ENCODE results near the gene PHF1.

PHF1 gene

DNA sequence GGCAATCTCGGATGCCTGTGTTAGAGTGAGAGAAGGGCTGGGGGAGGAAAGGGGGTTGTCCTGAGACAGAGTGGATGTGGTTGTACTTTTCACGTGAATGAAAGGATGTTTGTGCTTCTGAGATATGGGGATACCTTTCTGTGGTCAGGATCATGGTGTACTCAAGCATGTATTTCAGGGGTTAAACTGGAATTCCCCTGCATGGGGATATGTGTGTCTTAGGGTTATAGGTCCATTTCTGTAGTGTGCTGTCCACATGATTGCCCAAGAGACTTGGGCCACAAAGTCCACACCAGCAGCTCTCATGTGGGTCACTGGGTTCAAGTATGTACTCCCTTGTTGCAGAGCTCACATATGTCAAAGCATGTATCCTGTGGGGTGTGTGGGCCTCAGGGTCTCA lies 19.5 kb downstream of the PHF1 start:
- H3K4me3 ChIP-seq (ENCODE audit: low read depth, low read length), result no peak overlapping the region
- TF ChIP-seq POLR2A (IDR thresholded peaks at IDR 0.05; ENCODE audit: extremely low read depth, insufficient read length) (no peak), MYC (IDR thresholded peaks at IDR 0.05; ENCODE audit: low read depth, low read length) (no peak)
- TF ChIP-seq, protein P1, sequence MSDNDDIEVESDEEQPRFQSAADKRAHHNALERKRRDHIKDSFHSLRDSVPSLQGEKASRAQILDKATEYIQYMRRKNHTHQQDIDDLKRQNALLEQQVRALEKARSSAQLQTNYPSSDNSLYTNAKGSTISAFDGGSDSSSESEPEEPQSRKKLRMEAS (IDR thresholded peaks at IDR 0.05; ENCODE audit: low read depth, low read length), result no peak
- TF ChIP-seq, protein P2, sequence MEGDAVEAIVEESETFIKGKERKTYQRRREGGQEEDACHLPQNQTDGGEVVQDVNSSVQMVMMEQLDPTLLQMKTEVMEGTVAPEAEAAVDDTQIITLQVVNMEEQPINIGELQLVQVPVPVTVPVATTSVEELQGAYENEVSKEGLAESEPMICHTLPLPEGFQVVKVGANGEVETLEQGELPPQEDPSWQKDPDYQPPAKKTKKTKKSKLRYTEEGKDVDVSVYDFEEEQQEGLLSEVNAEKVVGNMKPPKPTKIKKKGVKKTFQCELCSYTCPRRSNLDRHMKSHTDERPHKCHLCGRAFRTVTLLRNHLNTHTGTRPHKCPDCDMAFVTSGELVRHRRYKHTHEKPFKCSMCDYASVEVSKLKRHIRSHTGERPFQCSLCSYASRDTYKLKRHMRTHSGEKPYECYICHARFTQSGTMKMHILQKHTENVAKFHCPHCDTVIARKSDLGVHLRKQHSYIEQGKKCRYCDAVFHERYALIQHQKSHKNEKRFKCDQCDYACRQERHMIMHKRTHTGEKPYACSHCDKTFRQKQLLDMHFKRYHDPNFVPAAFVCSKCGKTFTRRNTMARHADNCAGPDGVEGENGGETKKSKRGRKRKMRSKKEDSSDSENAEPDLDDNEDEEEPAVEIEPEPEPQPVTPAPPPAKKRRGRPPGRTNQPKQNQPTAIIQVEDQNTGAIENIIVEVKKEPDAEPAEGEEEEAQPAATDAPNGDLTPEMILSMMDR (IDR thresholded peaks at IDR 0.05; ENCODE audit: low read depth, low read length), result no peak
- no peak for DNase-seq (ENCODE audit: low read depth)

DNA sequence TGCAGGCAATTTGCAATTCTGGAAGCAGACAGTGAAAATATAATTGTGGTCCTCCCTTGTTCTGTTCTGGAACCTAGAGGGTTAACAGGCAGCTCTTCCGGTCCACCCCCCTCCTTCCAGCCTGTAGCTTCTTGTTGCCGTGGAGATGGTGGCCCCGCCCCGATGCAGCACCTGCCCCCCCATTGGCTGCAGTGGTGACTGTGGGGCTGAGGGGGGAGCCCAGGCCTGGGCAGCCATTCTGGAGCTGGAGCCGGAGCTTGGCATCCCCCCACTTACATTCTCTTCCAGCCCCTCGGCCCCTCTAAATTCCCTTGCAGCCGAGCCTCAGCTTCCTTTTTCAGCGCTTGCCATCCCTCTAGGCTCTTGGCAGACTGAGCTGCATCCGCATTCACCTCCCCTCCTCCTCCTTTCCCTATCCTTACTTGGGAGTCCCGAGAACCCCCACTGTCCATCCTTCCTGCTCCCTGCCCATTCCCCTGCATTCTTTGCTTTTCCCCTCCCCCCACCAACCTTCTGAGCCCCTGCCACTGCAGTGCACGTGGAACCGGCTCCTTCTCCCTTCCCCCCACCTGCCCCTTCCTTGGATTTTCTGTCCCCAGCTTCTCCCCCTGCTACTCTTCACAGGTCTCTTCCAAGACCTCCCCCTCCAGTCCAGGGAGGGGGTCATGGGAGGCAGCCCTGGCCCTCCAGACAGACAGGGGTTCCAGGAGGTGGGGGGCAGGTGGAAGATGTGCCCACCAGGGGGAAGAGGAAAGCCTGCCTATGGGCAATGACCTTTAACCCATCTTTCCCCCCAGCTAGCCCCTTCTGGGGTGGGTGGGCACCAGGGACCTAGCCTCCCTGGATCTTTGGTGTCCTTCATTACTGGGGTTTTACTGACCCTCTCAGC lies 20.4 kb downstream of the PHF1 start:
- H3K4me3 ChIP-seq (ENCODE audit: low read depth, low read length), result no peak overlapping the region

DNA sequence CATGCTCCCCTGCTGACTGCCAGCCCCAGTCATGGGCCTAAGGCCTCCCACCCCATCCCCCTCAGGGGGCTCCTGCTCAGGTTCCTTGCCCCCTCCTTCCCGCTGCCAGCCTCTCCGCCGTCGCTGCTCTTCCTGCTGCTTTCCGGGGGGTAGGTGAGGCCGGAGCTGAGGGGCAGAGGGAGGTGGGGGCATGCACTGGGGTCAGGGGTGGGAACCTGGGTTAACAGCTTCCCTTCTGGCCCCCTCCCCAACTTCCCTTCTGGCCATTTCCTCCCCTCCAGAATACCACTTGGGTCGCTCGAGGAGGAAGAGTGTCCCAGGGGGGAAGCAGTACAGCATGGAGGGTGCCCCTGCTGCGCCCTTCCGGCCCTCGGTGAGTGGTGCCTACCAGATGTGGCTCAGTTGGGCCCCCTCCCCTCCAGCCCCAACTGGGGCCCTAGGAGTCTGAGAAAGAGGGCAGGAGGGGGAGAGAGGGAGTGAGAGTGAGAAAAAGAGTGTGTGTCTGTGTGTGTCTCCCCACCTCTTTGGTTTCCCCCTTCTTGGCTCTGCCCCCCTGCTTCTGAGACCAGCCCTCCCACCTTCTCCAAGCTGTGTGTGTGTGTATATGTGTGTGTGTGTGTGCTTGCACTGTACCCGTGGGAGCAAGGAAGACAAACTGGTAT lies 21.2 kb downstream of the PHF1 start:
- TF ChIP-seq, protein P2 (IDR thresholded peaks at IDR 0.05; ENCODE audit: low read depth, low read length), result no peak
- TF ChIP-seq, protein P1 (IDR thresholded peaks at IDR 0.05; ENCODE audit: low read depth, low read length), result peak; percentile 54; the same call in 1 of the 2 replicates
- TF ChIP-seq MYC (IDR thresholded peaks at IDR 0.05; ENCODE audit: low read depth, low read length) (no peak; the same call in 1 of the 2 replicates), POLR2A (IDR thresholded peaks at IDR 0.05; ENCODE audit: extremely low read depth, insufficient read length) (no peak)
- DNase-seq (ENCODE audit: low read depth), result peak; percentile 89
- peak overlapping the region; percentile 22 for H3K4me3 ChIP-seq (ENCODE audit: low read depth, low read length)

More for the DNA sequence above, 20.4 kb downstream of the PHF1 start:
- TF ChIP-seq, protein P2 (IDR thresholded peaks at IDR 0.05; ENCODE audit: low read depth, low read length), result no peak
- TF ChIP-seq, protein P1 (IDR thresholded peaks at IDR 0.05; ENCODE audit: low read depth, low read length), result 0 out of 2 replicates have a peak, but pooled peaks have one; percentile 6
- DNase-seq (ENCODE audit: low read depth), result peak; percentile 70

DNA sequence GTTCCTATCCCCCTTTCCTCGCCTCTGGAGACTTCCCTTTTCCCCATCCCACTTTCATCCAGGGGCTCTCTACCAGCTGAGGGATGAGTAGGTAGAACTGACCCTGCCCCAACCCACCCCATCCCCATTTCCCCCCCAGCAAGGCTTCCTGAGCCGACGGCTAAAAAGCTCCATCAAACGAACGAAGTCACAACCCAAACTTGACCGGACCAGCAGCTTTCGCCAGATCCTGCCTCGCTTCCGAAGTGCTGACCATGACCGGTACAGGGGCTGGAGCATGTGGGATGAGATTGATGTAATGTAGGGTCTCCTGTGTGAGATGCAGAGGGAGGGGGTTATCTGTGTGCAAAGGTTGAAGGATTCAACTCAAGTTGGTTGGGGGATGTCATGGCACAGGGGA lies 21.7 kb downstream of the PHF1 start:
- H3K4me3 ChIP-seq (ENCODE audit: low read depth, low read length), result peak overlapping the region; percentile 22
- TF ChIP-seq MYC (IDR thresholded peaks at IDR 0.05; ENCODE audit: low read depth, low read length) (no peak), POLR2A (IDR thresholded peaks at IDR 0.05; ENCODE audit: extremely low read depth, insufficient read length) (no peak)
- TF ChIP-seq, protein P2 (IDR thresholded peaks at IDR 0.05; ENCODE audit: low read depth, low read length), result no peak
- TF ChIP-seq, protein P1 (IDR thresholded peaks at IDR 0.05; ENCODE audit: low read depth, low read length), result no peak

DNA sequence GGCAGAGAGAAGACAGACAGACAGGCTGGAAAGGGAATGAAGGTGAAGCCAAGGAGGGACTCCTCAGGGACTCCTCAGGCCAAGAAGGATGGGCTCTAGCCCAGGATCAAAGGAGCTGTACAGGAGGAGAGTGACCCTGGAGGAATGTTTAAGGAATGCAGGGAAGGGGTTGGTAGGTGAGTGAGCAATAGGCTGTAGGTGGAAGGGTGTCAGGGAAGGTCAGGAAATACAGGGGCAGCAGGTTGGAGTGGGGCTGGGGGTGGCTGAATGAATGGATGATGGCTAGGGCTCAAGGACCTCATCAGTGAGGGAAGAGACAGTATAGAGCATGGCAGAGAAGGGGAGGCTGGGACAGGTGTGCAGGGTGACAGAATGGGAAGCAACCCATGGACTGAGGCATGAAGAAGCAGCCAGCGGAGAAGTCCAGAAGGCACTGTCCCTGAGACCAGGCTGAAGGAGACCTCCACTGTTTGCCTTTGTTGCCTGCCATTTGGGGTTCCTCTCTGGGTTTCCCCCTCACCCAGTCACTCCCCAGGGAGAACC lies 22.3 kb downstream of the PHF1 start:
- TF ChIP-seq POLR2A (IDR thresholded peaks at IDR 0.05; ENCODE audit: extremely low read depth, insufficient read length) (no peak), MYC (IDR thresholded peaks at IDR 0.05; ENCODE audit: low read depth, low read length) (no peak)
- TF ChIP-seq, protein P1 (IDR thresholded peaks at IDR 0.05; ENCODE audit: low read depth, low read length), result no peak
- TF ChIP-seq, protein P2 (IDR thresholded peaks at IDR 0.05; ENCODE audit: low read depth, low read length), result no peak
- no peak overlapping the region for H3K4me3 ChIP-seq (ENCODE audit: low read depth, low read length)
- DNase-seq (ENCODE audit: low read depth), result no peak

More for the DNA sequence above, 21.7 kb downstream of the PHF1 start:
- no peak for DNase-seq (ENCODE audit: low read depth)

All from NB4 (cell line).